Skeletal muscle satellite cell (primary cell): Measurements from ENCODE around the gene MRTFA. TPM values are rescaled to one million over a fixed set of nuclear protein-coding genes. Genes with fewer than 3 reads are reported as not detected.
"Not testable (repeated sequence)": the region's sequence is repeated elsewhere in the genome, so short reads cannot be mapped to it uniquely, and the experiment has no call there.

Experiments
- H3K27me3 ChIP-seq: 2 replicates; pipeline ENCODE4 v1.7.0; 2013; ENCODE audit warnings: low read length; ENCODE audit not compliant: control insufficient read depth, insufficient read depth
- H3K36me3 ChIP-seq: 2 replicates; pipeline ENCODE4 v1.7.0; 2013; ENCODE audit warnings: mild to moderate bottlenecking, control low read depth, low read length; ENCODE audit not compliant: insufficient read depth
- H3K4me1 ChIP-seq: 2 replicates; pipeline ENCODE4 v1.7.0; 2013; ENCODE audit warnings: low read length; ENCODE audit not compliant: control insufficient read depth, insufficient read depth
- H3K4me2 ChIP-seq: 2 replicates; pipeline ENCODE4 v1.7.0; 2013; ENCODE audit warnings: mild to moderate bottlenecking, low read length
- H3K4me3 ChIP-seq: 2 replicates; pipeline ENCODE4 v1.7.0; 2013; ENCODE audit warnings: low read length
- H3K9ac ChIP-seq: 2 replicates; pipeline ENCODE4 v1.7.0; 2013; ENCODE audit warnings: mild to moderate bottlenecking, low read depth, low read length, moderate library complexity
- H3K9me3 ChIP-seq: replicated peaks from 2 replicates; pipeline ENCODE4 v1.7.0; 2013; ENCODE audit warnings: mild to moderate bottlenecking, control low read depth, low read length
- total RNA-seq: library from RNA; depleted of rRNA; stranded (reverse); fragments of >200 nt; gene quantifications from 2 replicates; pipeline ENCODE4 v1.2.3, GENCODE V29; 2012; rRNA removed

The MRTFA gene
- 28.0 and 28.1 TPM in 2 replicates for total RNA-seq

DNA sequence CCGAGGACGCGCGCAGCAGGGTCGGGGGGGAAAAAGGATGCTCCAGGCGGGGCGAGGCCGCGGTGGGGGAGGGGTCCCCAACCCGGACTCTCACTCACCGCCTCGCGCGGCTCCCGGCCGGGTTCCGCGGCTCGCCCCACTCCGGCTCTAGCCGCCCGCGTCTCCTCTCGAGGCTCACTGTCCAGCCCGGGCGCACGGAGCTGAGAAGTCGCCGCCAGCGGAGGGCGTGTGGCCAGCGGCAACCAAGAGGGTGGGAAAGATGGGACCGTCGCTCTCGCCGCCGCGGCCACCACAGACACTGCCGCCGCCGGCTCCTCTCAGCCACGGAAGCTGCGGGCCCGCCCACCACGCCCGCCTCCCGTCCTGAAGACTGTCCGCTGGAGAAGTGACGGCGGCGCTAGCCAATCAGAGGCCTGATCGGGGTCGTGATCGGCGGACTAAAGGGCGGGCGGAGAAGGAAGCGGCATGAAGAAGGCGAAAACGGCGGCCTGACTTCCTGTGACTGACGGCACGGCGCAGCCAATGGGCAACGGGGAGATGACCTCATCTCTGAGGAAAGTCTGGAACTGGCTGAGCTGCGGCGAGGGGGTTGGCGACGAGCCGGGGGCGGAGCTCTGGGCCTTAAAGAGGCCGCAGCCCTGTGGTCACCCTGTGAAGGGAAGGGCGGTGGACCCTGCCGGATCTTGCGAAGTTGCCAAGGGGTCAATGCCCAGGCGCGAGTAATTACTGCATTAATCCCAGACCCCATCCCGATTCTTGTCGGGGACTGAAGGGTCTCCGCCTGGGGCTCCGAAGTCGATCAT lies at the start of gene MRTFA:
MRTFA (minus strand) TSS at position 340 of the 803 bp plus-strand sequence.
- Histone ChIP-seq H3K27me3 (no peaks in the 10 kb centered on the region), H3K36me3 (no peaks in the 10 kb centered on the region), H3K4me2 (peak within 1 kb of the TSS; percentile 95), H3K4me3 (peak within 1 kb of the TSS; percentile 95), H3K9ac (peak within 1 kb of the TSS; percentile 89), H3K9me3 (no peaks in the 10 kb centered on the region), H3K4me1 (peaks cover 26% of the 10 kb centered on the region)

GRCh38 chr22:40685406-40685805 lies 48.9 kb upstream of the MRTFA start:
- no peak overlapping the region for H3K4me2 ChIP-seq
- peaks cover 9% of the 10 kb centered on the region for H3K4me1 ChIP-seq
- no peaks in the 10 kb centered on the region for H3K36me3 ChIP-seq
- no peaks in the 10 kb centered on the region for H3K9me3 ChIP-seq
- no peak overlapping the region for H3K4me3 ChIP-seq
- H3K9ac ChIP-seq = no peak overlapping the region
- peaks cover 12% of the 10 kb centered on the region for H3K27me3 ChIP-seq

DNA sequence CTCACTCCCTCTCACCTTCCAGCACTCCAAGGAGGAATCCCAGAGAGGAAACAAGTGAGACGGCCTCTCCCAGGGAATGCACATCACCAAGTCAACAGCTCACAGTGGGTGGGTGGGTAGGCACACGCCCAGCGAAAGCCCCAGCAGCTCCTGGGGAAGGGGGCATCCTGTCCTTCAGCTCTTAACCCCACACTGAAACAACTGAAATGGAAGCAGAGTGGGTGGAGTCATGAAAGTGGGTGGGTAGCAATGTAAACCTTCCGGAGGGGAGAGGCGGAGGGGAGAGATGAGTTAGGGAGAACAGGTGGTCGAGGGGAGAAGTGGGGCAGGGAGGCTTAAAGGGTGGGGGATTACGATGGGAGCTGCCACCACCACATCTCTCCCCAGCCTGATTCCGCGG lies 48.2 kb upstream of the MRTFA start:
- Histone ChIP-seq H3K9me3 (no peaks in the 10 kb centered on the region), H3K36me3 (no peaks in the 10 kb centered on the region), H3K9ac (no peak overlapping the region), H3K4me1 (peaks cover 12% of the 10 kb centered on the region), H3K4me3 (no peak overlapping the region), H3K4me2 (no peak overlapping the region), H3K27me3 (peaks cover 11% of the 10 kb centered on the region)

GRCh38 chr22:40681451-40681850 lies 44.9 kb upstream of the MRTFA start:
- Histone ChIP-seq H3K4me2 (no peak overlapping the region), H3K9me3 (no peaks in the 10 kb centered on the region), H3K4me1 (peaks cover 26% of the 10 kb centered on the region), H3K27me3 (peaks cover 24% of the 10 kb centered on the region), H3K9ac (no peak overlapping the region), H3K36me3 (no peaks in the 10 kb centered on the region), H3K4me3 (no peak overlapping the region)

GRCh38 chr22:40680819-40681183 lies 44.3 kb upstream of the MRTFA start:
- Histone ChIP-seq H3K27me3 (peaks cover 24% of the 10 kb centered on the region), H3K36me3 (no peaks in the 10 kb centered on the region)

GRCh38 chr22:40679964-40680818 lies 43.7 kb upstream of the MRTFA start:
- Histone ChIP-seq H3K4me2 (peak overlapping the region; percentile 81), H3K9ac (no peak overlapping the region), H3K27me3 (peaks cover 24% of the 10 kb centered on the region), H3K36me3 (no peaks in the 10 kb centered on the region), H3K4me1 (peaks cover 26% of the 10 kb centered on the region), H3K9me3 (no peaks in the 10 kb centered on the region), H3K4me3 (no peak overlapping the region)

More at GRCh38 chr22:40680819-40681183, 44.3 kb upstream of the MRTFA start:
- no peaks in the 10 kb centered on the region for H3K9me3 ChIP-seq
- H3K9ac ChIP-seq = no peak overlapping the region
- no peak overlapping the region for H3K4me3 ChIP-seq
- no peak overlapping the region for H3K4me2 ChIP-seq
- H3K4me1 ChIP-seq = peaks cover 26% of the 10 kb centered on the region

DNA sequence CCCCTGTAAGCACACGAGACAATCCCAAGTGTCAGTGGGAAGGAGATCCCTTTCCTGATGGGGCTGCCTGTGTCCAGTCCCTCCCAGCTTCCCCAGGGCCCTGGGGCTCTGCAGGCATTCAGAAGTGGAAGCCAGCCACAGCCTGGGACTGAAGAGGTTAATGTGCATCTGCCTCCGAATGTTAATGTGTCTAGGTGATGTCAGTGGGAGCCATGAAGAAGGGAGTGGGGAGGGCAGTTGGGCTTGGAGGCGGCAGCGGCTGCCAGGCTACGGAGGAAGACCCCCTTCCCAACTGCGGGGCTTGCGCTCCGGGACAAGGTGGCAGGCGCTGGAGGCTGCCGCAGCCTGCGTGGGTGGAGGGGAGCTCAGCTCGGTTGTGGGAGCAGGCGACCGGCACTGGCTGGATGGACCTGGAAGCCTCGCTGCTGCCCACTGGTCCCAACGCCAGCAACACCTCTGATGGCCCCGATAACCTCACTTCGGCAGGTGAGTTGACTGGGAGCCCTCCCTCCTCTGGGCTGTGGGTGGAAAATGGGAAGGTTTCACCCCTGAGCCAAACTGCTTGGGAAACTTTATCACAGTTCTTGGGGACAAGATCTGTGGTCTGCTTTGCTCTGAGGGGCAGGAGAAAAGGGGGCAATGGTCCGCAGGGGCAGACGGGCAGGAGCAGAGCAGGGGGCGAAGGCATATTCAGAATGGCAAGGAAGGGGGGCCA lies 42.9 kb upstream of the MRTFA start, which contains the start of gene MCHR1:
MCHR1 (plus strand) TSS at position 236 of the 715 bp plus-strand sequence; CDS start at position 405, 169 bp downstream.
- Histone ChIP-seq H3K36me3 (no peaks in the 10 kb centered on the region), H3K4me2 (peak within 1 kb of the TSS; percentile 81), H3K4me3 (peak within 1 kb of the TSS; percentile 58), H3K9me3 (no peaks in the 10 kb centered on the region), H3K4me1 (peaks cover 26% of the 10 kb centered on the region), H3K9ac (no peak within 1 kb of the TSS), H3K27me3 (peaks cover 24% of the 10 kb centered on the region)

GRCh38 chr22:40678493-40679248 lies 42.2 kb upstream of the MRTFA start:
- H3K9me3 ChIP-seq = no peaks in the 10 kb centered on the region
- H3K9ac ChIP-seq = no peak overlapping the region
- H3K4me1 ChIP-seq = peaks cover 26% of the 10 kb centered on the region
- H3K4me3 ChIP-seq = peak overlapping the region; percentile 58
- H3K4me2 ChIP-seq = peak overlapping the region; percentile 81
- H3K36me3 ChIP-seq = no peaks in the 10 kb centered on the region
- H3K27me3 ChIP-seq = peaks cover 24% of the 10 kb centered on the region

- peaks cover 17% of the 10 kb centered on the region for H3K4me1 ChIP-seq
- H3K36me3 ChIP-seq = no peaks in the 10 kb centered on the region
- no peak overlapping the region for H3K9ac ChIP-seq
- peaks cover 24% of the 10 kb centered on the region for H3K27me3 ChIP-seq
- no peak overlapping the region for H3K4me3 ChIP-seq
- no peaks in the 10 kb centered on the region for H3K9me3 ChIP-seq
- H3K4me2 ChIP-seq = no peak overlapping the region
Observed at GRCh38 chr22:40676644-40677043, 40.1 kb upstream of the MRTFA start.

GRCh38 chr22:40676166-40676565 lies 39.6 kb upstream of the MRTFA start:
- H3K4me2 ChIP-seq, H3K9me3 ChIP-seq, H3K9ac ChIP-seq, H3K36me3 ChIP-seq, H3K4me3 ChIP-seq: not testable (repeated sequence)
- Histone ChIP-seq H3K4me1 (peaks cover 17% of the 10 kb centered on the region), H3K27me3 (peaks cover 24% of the 10 kb centered on the region)
